Measurements from ENCODE around the gene GGT7.

- TF ChIP-seq CTCF (IDR thresholded peaks at IDR 0.05; ENCODE audit: low read depth, low read length, missing input control), result no peak
- TF ChIP-seq JUND (IDR thresholded peaks at IDR 0.05), result no peak
- TF ChIP-seq REST (IDR thresholded peaks at IDR 0.05), result no peak
- no peak for TF ChIP-seq RXRA (IDR thresholded peaks at IDR 0.05)
- no peak for TF ChIP-seq MAX (IDR thresholded peaks at IDR 0.05)
- TF ChIP-seq ZBTB33 (IDR thresholded peaks at IDR 0.05), result no peak
- no peak for TF ChIP-seq RAD21 (IDR thresholded peaks at IDR 0.05)
- no peak for TF ChIP-seq ATF3 (IDR thresholded peaks at IDR 0.05)
- no peak for TF ChIP-seq SP1 (IDR thresholded peaks at IDR 0.05)
- no peak for TF ChIP-seq FOXA2 (IDR thresholded peaks at IDR 0.05)
- TF ChIP-seq GABPA (IDR thresholded peaks at IDR 0.05 in 1 of 2, conservative IDR thresholded peaks at IDR 0.05 in 1 of 2), result no peak
- no peak for TF ChIP-seq YY1 (IDR thresholded peaks at IDR 0.05)
- TF ChIP-seq EGR1 (IDR thresholded peaks at IDR 0.05; ENCODE audit: low read depth in 2 of 2), result no peak
These were observed 9.2 kb downstream of the GGT7 start for GRCh38 chr20:34863421-34863965.

Data from liver (tissue), 3 donors.